IMR-90 (cell line): ENCODE results near the gene SLC7A6. TPM values are rescaled to one million over a fixed set of nuclear protein-coding genes. Genes with fewer than 3 reads are reported as not detected.

Experiments used
- ATAC-seq: fragments of 200-7000 bp; cut with Tn5 transposase; 2 replicates; pipeline ENCODE4 v1.9.1; 2020; ENCODE audit warnings: low read depth, mild to moderate bottlenecking, moderate library complexity
- BruUV-seq: library from RNA; stranded (reverse); fragments of 400-500 nt; replicated peaks from 2 replicates; lab custom pipeline; 2021; lab: Mats Ljungman, UMichigan
- CTCF ChIA-PET: fragments of 300-600 bp; formaldehyde crosslinking; extraction: SDS; loops from one replicate; lab custom pipeline; 2021; ENCODE audit warnings: antibody characterized with exemption; lab: Yijun Ruan, JAX
- POLR2A ChIA-PET: fragments of 300-600 bp; sonication (Branson Sonifier 250); formaldehyde crosslinking; loops from one replicate; lab custom pipeline; 2022; ENCODE audit warnings: antibody characterized with exemption; ENCODE audit not compliant: unreplicated experiment; lab: Charles Lee
- DNase-seq: peaks from one replicate; pipeline ENCODE4 v3.0.0; 2013
- H2AFZ ChIP-seq: replicated peaks from 2 replicates; pipeline ENCODE3; 2013; ENCODE audit warnings: low read length, mild to moderate bottlenecking; ENCODE audit not compliant: poor library complexity
- H2AK5ac ChIP-seq: 2 replicates; pipeline ENCODE4 v1.6.1; 2013; ENCODE audit warnings: low read depth, low read length, inconsistent platforms
- H2AK9ac ChIP-seq: replicated peaks from 2 replicates; pipeline ENCODE3; 2013; ENCODE audit warnings: mild to moderate bottlenecking, low read depth, low read length, moderate library complexity; ENCODE audit not compliant: poor library complexity
- H2BK120ac ChIP-seq: 2 replicates; pipeline ENCODE4 v1.6.1; 2013; ENCODE audit warnings: low read depth, low read length, inconsistent platforms
- H2BK15ac ChIP-seq: 3 replicates; pipeline ENCODE4 v1.6.1; 2013; ENCODE audit warnings: low read depth, low read length, inconsistent platforms
- H2BK20ac ChIP-seq: 2 replicates; pipeline ENCODE4 v1.6.1; 2013; ENCODE audit warnings: low read depth, mild to moderate bottlenecking, inconsistent platforms, low read length, moderate library complexity
- H2BK5ac ChIP-seq: 2 replicates; pipeline ENCODE4 v1.6.1; 2013; ENCODE audit warnings: mild to moderate bottlenecking, low read depth, low read length, inconsistent platforms; ENCODE audit not compliant: poor library complexity, severe bottlenecking
- H3K14ac ChIP-seq: replicated peaks from 2 replicates; pipeline ENCODE4 v1.6.1; 2013; ENCODE audit warnings: low read depth, low read length, inconsistent platforms
- H3K18ac ChIP-seq: 2 replicates; pipeline ENCODE4 v1.6.1; 2013; ENCODE audit warnings: low read depth, low read length, control low read depth
- H3K23ac ChIP-seq: 2 replicates; pipeline ENCODE4 v1.6.1; 2013; ENCODE audit warnings: low read depth, low read length, inconsistent platforms
- H3K27ac ChIP-seq: 2 replicates; pipeline ENCODE4 v1.5.1; 2013; ENCODE audit warnings: mild to moderate bottlenecking, control low read depth, low read length; ENCODE audit not compliant: insufficient read depth
- H3K27me3 ChIP-seq: 2 replicates; pipeline ENCODE4 v1.6.1; 2013; ENCODE audit warnings: low read length; ENCODE audit not compliant: control insufficient read depth, insufficient read depth
- H3K36me3 ChIP-seq: 2 replicates; pipeline ENCODE4 v1.6.1; 2013; ENCODE audit warnings: low read length, mixed read lengths; ENCODE audit not compliant: control insufficient read depth, insufficient read depth
- H3K4ac ChIP-seq: 2 replicates; pipeline ENCODE4 v1.6.1; 2013; ENCODE audit warnings: low read depth, low read length, inconsistent platforms
- H3K4me1 ChIP-seq: 2 replicates; pipeline ENCODE4 v1.6.1; 2013; ENCODE audit warnings: low read length, mixed read lengths; ENCODE audit not compliant: control insufficient read depth, insufficient read depth
- H3K4me2 ChIP-seq: 2 replicates; pipeline ENCODE4 v1.6.1; 2013; ENCODE audit warnings: low read depth, mild to moderate bottlenecking, control low read depth, low read length, moderate library complexity
- H3K4me3 ChIP-seq: 2 replicates; pipeline ENCODE4 v1.5.1; 2013; ENCODE audit warnings: low read depth, mild to moderate bottlenecking, control low read depth, low read length, moderate library complexity; ENCODE audit not compliant: insufficient read depth
- H3K56ac ChIP-seq: 2 replicates; pipeline ENCODE4 v1.6.1; 2013; ENCODE audit warnings: low read length, inconsistent platforms; ENCODE audit not compliant: insufficient read depth; ENCODE audit errors: extremely low read depth
- H3K79me1 ChIP-seq, 2 experiments: 2 replicates each; pipeline ENCODE4 v1.6.1; 2013; ENCODE audit warnings: low read length in 2 of 2, inconsistent platforms in 1 of 2, low read depth in 1 of 2
- H3K9ac ChIP-seq: 2 replicates; pipeline ENCODE4 v1.6.1; 2013; ENCODE audit warnings: low read depth, low read length, control low read depth
- H3K9me1 ChIP-seq: 2 replicates; pipeline ENCODE4 v1.6.1; 2013; ENCODE audit warnings: low read length, inconsistent platforms; ENCODE audit not compliant: insufficient read depth
- H3K9me3 ChIP-seq: 2 replicates; pipeline ENCODE4 v1.6.1; 2013; ENCODE audit warnings: low read length; ENCODE audit not compliant: control insufficient read depth, insufficient read depth
- H4K20me1 ChIP-seq: 2 replicates; pipeline ENCODE4 v1.6.1; 2013; ENCODE audit warnings: low read length, inconsistent platforms; ENCODE audit not compliant: insufficient read depth
- H4K5ac ChIP-seq: 2 replicates; pipeline ENCODE4 v1.6.1; 2013; ENCODE audit warnings: mild to moderate bottlenecking, low read depth, low read length, control low read depth
- H4K8ac ChIP-seq, 2 experiments: 2 replicates each; pipeline ENCODE4 v1.6.1; 2013; ENCODE audit warnings: low read depth in 2 of 2, low read length in 2 of 2, control low read depth in 1 of 2, inconsistent platforms in 1 of 2
- H4K91ac ChIP-seq: 2 replicates; pipeline ENCODE4 v1.6.1; 2013; ENCODE audit warnings: low read depth, low read length, inconsistent platforms; ENCODE audit not compliant: insufficient read depth
- BHLHE40 ChIP-seq: fragments of 150-350 bp; IDR thresholded peaks from 2 replicates; pipeline ENCODE4 v1.6.1; 2016; ENCODE audit warnings: mild to moderate bottlenecking, low read depth, low read length
- CEBPB ChIP-seq: IDR thresholded peaks from 2 replicates; pipeline ENCODE4 v1.6.1; 2012; ENCODE audit warnings: low read depth, low read length, improper control_type of control experiment
- CHD1 ChIP-seq: IDR thresholded peaks from 2 replicates; pipeline ENCODE4 v1.6.1; 2012; ENCODE audit warnings: low read depth, low read length, improper control_type of control experiment
- CTCF ChIP-seq: conservative IDR thresholded peaks from 2 replicates; pipeline ENCODE4 v1.5.1; 2012; ENCODE audit warnings: mild to moderate bottlenecking, low read depth, low read length, improper control_type of control experiment
- ELK1 ChIP-seq: fragments of 150-350 bp; IDR thresholded peaks from 2 replicates; pipeline ENCODE4 v1.6.1; 2016; ENCODE audit warnings: low read depth, mild to moderate bottlenecking, low read length, moderate library complexity, borderline replicate concordance
- FOS ChIP-seq: fragments of 150-350 bp; IDR thresholded peaks from 2 replicates; pipeline ENCODE4 v1.6.1; 2016; ENCODE audit warnings: low read depth, low read length
- MAFK ChIP-seq: IDR thresholded peaks from 2 replicates; pipeline ENCODE4 v1.6.1; 2012; ENCODE audit warnings: low read depth, low read length, improper control_type of control experiment
- MAZ ChIP-seq: IDR thresholded peaks from 2 replicates; pipeline ENCODE4 v1.6.1; 2012; ENCODE audit warnings: low read depth, mild to moderate bottlenecking, low read length, improper control_type of control experiment, moderate library complexity, borderline replicate concordance
- MXI1 ChIP-seq: IDR thresholded peaks from 2 replicates; pipeline ENCODE4 v1.6.1; 2012; ENCODE audit warnings: low read depth, mild to moderate bottlenecking, low read length, moderate library complexity, borderline replicate concordance
- NFE2L2 ChIP-seq: fragments of 150-350 bp; IDR thresholded peaks from 2 replicates; pipeline ENCODE4 v1.6.1; 2016; ENCODE audit warnings: low read depth, mild to moderate bottlenecking, low read length
- POLR2A ChIP-seq: IDR thresholded peaks from 2 replicates; pipeline ENCODE4 v1.6.1; 2012; ENCODE audit warnings: mild to moderate bottlenecking, low read depth, low read length
- RAD21 ChIP-seq: IDR thresholded peaks from 2 replicates; pipeline ENCODE4 v1.6.1; 2012; ENCODE audit warnings: low read length, improper control_type of control experiment
- RCOR1 ChIP-seq: IDR thresholded peaks from 2 replicates; pipeline ENCODE4 v1.6.1; 2012; ENCODE audit warnings: mild to moderate bottlenecking, low read length, improper control_type of control experiment; ENCODE audit not compliant: insufficient replicate concordance
- RFX5 ChIP-seq: IDR thresholded peaks from 2 replicates; pipeline ENCODE4 v1.8.0; 2012; ENCODE audit warnings: low read depth, mild to moderate bottlenecking, low read length, moderate library complexity
- SMC3 ChIP-seq: fragments of 150-350 bp; IDR thresholded peaks from 2 replicates; pipeline ENCODE4 v1.6.1; 2016; ENCODE audit warnings: low read depth, mild to moderate bottlenecking, antibody characterized with exemption, low read length, moderate library complexity
- USF2 ChIP-seq: fragments of 150-350 bp; IDR thresholded peaks from 2 replicates; pipeline ENCODE4 v1.6.1; 2017; ENCODE audit warnings: mild to moderate bottlenecking, antibody characterized with exemption, low read length, low read depth
- WGBS, 2 experiments: methylation state at CpG; one replicate each; pipeline versions ENCODE4 v1.1.5 to v1.1.7; 2013; ENCODE audit warnings: missing lambda C conversion rate in 2 of 2; ENCODE audit not compliant: insufficient read length in 1 of 2; ENCODE audit errors: extremely low coverage in 2 of 2; 5-methylcytosine and 5-hydroxymethylcytosine counted together
- dilution Hi-C: fragments of 300-500 bp; cut with HindIII; formaldehyde crosslinking; loops from one replicate; pipeline ENCODE4 v1.14.3; 2018; ENCODE audit warnings: low sequenced_read_pairs; ENCODE audit not compliant: unreplicated experiment
- in situ Hi-C: fragments of 300-500 bp; cut with MboI; formaldehyde crosslinking; loops from 3 replicates; pipeline ENCODE4 v1.14.3; 2019; ENCODE audit warnings: low sequenced_read_pairs, inconsistent platforms, mixed read lengths
- intact Hi-C: fragments of 100-400 bp; cut with micrococcal nuclease; formaldehyde crosslinking; loops from 2 replicates; pipeline ENCODE4 v1.10.0; 2022
- polyA plus RNA-seq, 3 experiments: library from polyadenylated mRNA; depleted of rRNA; stranded (reverse); fragments of >200 nt; gene quantifications; 2 replicates each; pipeline ENCODE4 v1.2.3, GENCODE V29; 2012; ENCODE audit warnings: low replicate concordance in 1 of 3
- total RNA-seq: library from RNA; depleted of rRNA; stranded (reverse); fragments of >200 nt; gene quantifications from 2 replicates; pipeline ENCODE4 v1.2.3, GENCODE V29; 2012

SLC7A6 gene
- total and polyA plus RNA-seq, 2 of the 4 experiments (the other 2 are of a cell fraction), result 29.4 to 36.1 TPM

- H3K18ac ChIP-seq, result no peak overlapping the region
- H2AK5ac ChIP-seq, result no peak overlapping the region
- no peak overlapping the region for H3K56ac ChIP-seq
- H4K5ac ChIP-seq, result no peak overlapping the region
- peaks cover 62% of the 10 kb centered on the region for H3K36me3 ChIP-seq
- in situ Hi-C loops, result no loop called here
- TF ChIP-seq MXI1 (no peak), NFE2L2 (no peak), RFX5 (no peak), FOS (no peak), MAFK (no peak), CTCF (no peak), USF2 (no peak), CHD1 (no peak), CEBPB (no peak), MAZ (no peak), POLR2A (no peak), RCOR1 (no peak), SMC3 (no peak), BHLHE40 (no peak), RAD21 (no peak), ELK1 (no peak)
- H3K27ac ChIP-seq, result no peak overlapping the region
- intact Hi-C loops, result no loop called here
- H3K9me1 ChIP-seq, result peaks cover 4% of the 10 kb centered on the region; the same call in 1 of the 2 replicates
- CTCF ChIA-PET, result no interaction called here
- H3K9ac ChIP-seq, result no peak overlapping the region
- no peak overlapping the region for H3K14ac ChIP-seq
- no peak overlapping the region for H2AK9ac ChIP-seq
- H4K8ac ChIP-seq, result no peak overlapping the region
- dilution Hi-C loops, result no loop called here
- no peak overlapping the region for H2BK15ac ChIP-seq
- H2BK120ac ChIP-seq, result no peak overlapping the region
- H2BK20ac ChIP-seq, result no peak overlapping the region
- H2BK5ac ChIP-seq, result no peak overlapping the region
- POLR2A ChIA-PET, result no interaction called here
- no CpG with 5 or more reads among the region's 7 CpGs for WGBS, 2 experiments
- H3K79me1 ChIP-seq, result no peaks in the 10 kb centered on the region
- no peak overlapping the region for H3K4ac ChIP-seq
- no peak overlapping the region for H3K4me3 ChIP-seq
- H3K4me1 ChIP-seq, result no peaks in the 10 kb centered on the region
- H4K91ac ChIP-seq, result no peak overlapping the region
- no peaks in the 10 kb centered on the region for H4K20me1 ChIP-seq
- ATAC-seq (no peak), DNase-seq (no peak)
- no peaks in the 10 kb centered on the region for H3K9me3 ChIP-seq
- H3K4me2 ChIP-seq, result no peak overlapping the region
- no peak overlapping the region for H3K23ac ChIP-seq
- H2AFZ ChIP-seq, result no peak overlapping the region
- no TSS peak for BruUV-seq
- no peaks in the 10 kb centered on the region for H3K27me3 ChIP-seq
Measured at GRCh38 chr16:68343137-68343536, 78.8 kb downstream of the SLC7A6 start.
